Mucosa of descending colon (tissue), 3 donors: ENCODE data around the gene ZNF730. TPM values are rescaled to one million over a fixed set of nuclear protein-coding genes. Genes with fewer than 3 reads are reported as not detected.
"Not testable (repeated sequence)": the region's sequence is repeated elsewhere in the genome, so short reads cannot be mapped to it uniquely, and the experiment has no call there.

Experiments used
- ATAC-seq: fragments of 200-7000 bp; cut with Tn5 transposase; one replicate; pipeline ENCODE4 v1.9.1; 2020; ENCODE audit warnings: mild to moderate bottlenecking, moderate library complexity
- DNase-seq, 3 donors: peaks; one replicate each; pipeline ENCODE4 v3.0.0-alpha.2; 2020
- H3K36me3 ChIP-seq: fragments of 200-600 bp; one replicate; pipeline ENCODE4 v1.8.0; 2021; ENCODE audit warnings: low read depth, mild to moderate bottlenecking
- H3K4me1 ChIP-seq: fragments of 200-600 bp; one replicate; pipeline ENCODE4 v1.8.0; 2021; ENCODE audit warnings: low read depth, mild to moderate bottlenecking
- H3K4me3 ChIP-seq: fragments of 200-600 bp; one replicate; pipeline ENCODE4 v1.8.0; 2021; ENCODE audit warnings: mild to moderate bottlenecking
- H3K9me3 ChIP-seq: fragments of 200-600 bp; one replicate; pipeline ENCODE4 v1.8.0; 2021; ENCODE audit warnings: mild to moderate bottlenecking
- CTCF ChIP-seq: fragments of 200-600 bp; IDR thresholded peaks from one replicate; pipeline ENCODE4 v1.8.0; 2022; ENCODE audit warnings: antibody characterized with exemption, mild to moderate bottlenecking
- intact Hi-C, 2 donors: fragments of 100-400 bp; cut with DNase I in 1 of 2; cut with micrococcal nuclease in 1 of 2; formaldehyde crosslinking; loops; one replicate each; pipeline versions ENCODE4 v1.11.0 to v1.11.1; 2022; cut with DNase I, micrococcal nuclease
- long read RNA-seq, 2 donors: library from polyadenylated mRNA; unstranded; transcript quantifications; one replicate each; pipeline ENCODE4 v2.0.0, GENCODE V29; 2019 to 2021
- total RNA-seq, 3 donors: library from RNA; stranded (reverse); fragmentation: NEBNext Ultra II Directional in 2 of 3; extraction: Animal tissue kit (Norgen Biotek cat#: 25700) in 2 of 3; gene quantifications; one replicate each; pipeline versions ENCODE4 v1.2.1 to v1.2.4, GENCODE V29; 2021 to 2023
- donor health status: DM: no; HTN: no; CAD: no; lungs with moderate emphysema.
- donor health status: DM: no; HTN: no; CAD: no.
- donor health status: DM: no; HTN: yes; CAD: no.

ZNF730 gene
- under 1 TPM; 0.41 to 0.60 (median 0.49) TPM for total RNA-seq
- long read RNA-seq, donor 1, partial matches to known transcripts: 0 of 1 reads
- long read RNA-seq, donor 1, other reads (novel, unspliced or antisense): 1 of 1 reads
- long read RNA-seq, donor 2: 0 reads

- intact Hi-C loops: no loop called here
- TF ChIP-seq CTCF: no peak
- ATAC-seq (peak; percentile 98), DNase-seq (peak; percentile 64 to 86 (median 68))
- H3K36me3 ChIP-seq: no peaks in the 10 kb centered on the region
- no peak within 1 kb of the TSS for H3K4me3 ChIP-seq
- no peaks in the 10 kb centered on the region for H3K9me3 ChIP-seq
- H3K4me1 ChIP-seq: no peaks in the 10 kb centered on the region
These were observed at the start of gene ZNF730 for GRCh38 chr19:23116802-23117571. TSS of gene ZNF730 (plus strand) at chr19:23117025. CDS start at chr19:23117174, 149 bp downstream.

GRCh38 chr19:23070353-23071146 is 46.3 kb upstream of the ZNF730 start:
- Histone ChIP-seq H3K4me3 (no peak overlapping the region), H3K36me3 (no peaks in the 10 kb centered on the region), H3K4me1 (no peaks in the 10 kb centered on the region), H3K9me3 (peaks cover 3% of the 10 kb centered on the region)
- intact Hi-C loops: no loop called here
- TF ChIP-seq CTCF: no peak
- DNase-seq (peak in 2 of 3 donors; percentile 18 to 26), ATAC-seq (no peak)

GRCh38 chr19:23071147-23071511 is 45.7 kb upstream of the ZNF730 start:
- peaks cover 3% of the 10 kb centered on the region for H3K9me3 ChIP-seq
- H3K4me1 ChIP-seq: no peaks in the 10 kb centered on the region
- DNase-seq (peak in 1 of 3 donors; percentile 28), ATAC-seq (no peak)
- TF ChIP-seq CTCF: no peak
- intact Hi-C loops: no loop called here
- H3K36me3 ChIP-seq: no peaks in the 10 kb centered on the region
- H3K4me3 ChIP-seq: no peak overlapping the region

- Histone ChIP-seq H3K9me3 (no peaks in the 10 kb centered on the region), H3K36me3 (no peaks in the 10 kb centered on the region), H3K4me3 (peak overlapping the region; percentile 11), H3K4me1 (no peaks in the 10 kb centered on the region)
- TF ChIP-seq CTCF: no peak
- intact Hi-C loops: no loop called here
- DNase-seq (peak; percentile 54 to 58 (median 55)), ATAC-seq (peak; percentile 76)
These were observed 41.6 kb upstream of the ZNF730 start for GRCh38 chr19:23075031-23075733.

GRCh38 chr19:23077776-23078175 is 39.0 kb upstream of the ZNF730 start:
- ATAC-seq, DNase-seq, H3K4me1 ChIP-seq, H3K4me3 ChIP-seq, H3K36me3 ChIP-seq, intact Hi-C loops: not testable (repeated sequence)
- H3K9me3 ChIP-seq: peaks cover 12% of the 10 kb centered on the region
